DOHH2 (cell line): Measurements from ENCODE around the gene ARAP1.

ENCODE experiments used
- H3F3A ChIP-seq: fragments of 200-600 bp; sonication (generic), shearing (Covaris generic); 2 replicates; pipeline ENCODE4 v1.6.0; 2016; ENCODE audit warnings: antibody characterized with exemption, mild to moderate bottlenecking; ENCODE audit not compliant: control insufficient read depth, insufficient read depth
- H3K27ac ChIP-seq: fragments of 200-600 bp; sonication (generic); 2 replicates; pipeline ENCODE4 v1.5.1; 2014; ENCODE audit warnings: low read depth, mild to moderate bottlenecking, low read length, moderate library complexity
- H3K27me3 ChIP-seq: fragments of 200-600 bp; sonication (generic); 2 replicates; pipeline ENCODE4 v1.6.1; 2014; ENCODE audit warnings: mild to moderate bottlenecking, low read length, mixed read lengths; ENCODE audit not compliant: control insufficient read depth
- H3K36me3 ChIP-seq: fragments of 200-600 bp; sonication (generic); 2 replicates; pipeline ENCODE4 v1.6.1; 2014; ENCODE audit warnings: mild to moderate bottlenecking, low read length, moderate library complexity, mixed read lengths; ENCODE audit not compliant: control insufficient read depth
- H3K4me1 ChIP-seq: fragments of 200-600 bp; sonication (generic); 2 replicates; pipeline ENCODE4 v1.6.1; 2014; ENCODE audit warnings: mild to moderate bottlenecking, low read length, mixed read lengths; ENCODE audit not compliant: control insufficient read depth
- H3K4me2 ChIP-seq: fragments of 200-600 bp; sonication (generic); 2 replicates; pipeline ENCODE4 v1.6.0; 2014; ENCODE audit warnings: mild to moderate bottlenecking, low read length, moderate library complexity
- H3K4me3 ChIP-seq: fragments of 200-600 bp; sonication (generic); 2 replicates; pipeline ENCODE4 v1.5.1; 2014; ENCODE audit warnings: mild to moderate bottlenecking, low read length, mixed read lengths
- H3K79me2 ChIP-seq: fragments of 200-600 bp; sonication (generic); 2 replicates; pipeline ENCODE4 v1.6.1; 2014; ENCODE audit warnings: mild to moderate bottlenecking, low read length, mixed read lengths; ENCODE audit not compliant: control insufficient read depth
- H3K9me2 ChIP-seq: fragments of 200-600 bp; sonication (generic); replicated peaks from 2 replicates; pipeline ENCODE4 v1.6.1; 2014; ENCODE audit warnings: mild to moderate bottlenecking, low read length, mixed read lengths; ENCODE audit not compliant: control insufficient read depth
- H3K9me3 ChIP-seq: fragments of 200-600 bp; sonication (generic); 2 replicates; pipeline ENCODE4 v1.6.1; 2014; ENCODE audit warnings: antibody characterized with exemption, low read length, mixed read lengths; ENCODE audit not compliant: control insufficient read depth, insufficient read depth
- H4K20me1 ChIP-seq: fragments of 200-600 bp; sonication (generic); 2 replicates; pipeline ENCODE4 v1.6.0; 2014; ENCODE audit warnings: low read depth, mild to moderate bottlenecking, antibody characterized with exemption, low read length, moderate library complexity; ENCODE audit not compliant: control insufficient read depth, insufficient read depth
- CTCF ChIP-seq: fragments of 200-600 bp; sonication (generic); IDR thresholded peaks from one replicate; pipeline ENCODE4 v1.5.1; 2014; ENCODE audit warnings: antibody characterized with exemption, mild to moderate bottlenecking, low read depth, low read length; ENCODE audit not compliant: poor library complexity, severe bottlenecking
- EZH2phosphoT487 ChIP-seq: fragments of 200-600 bp; sonication (generic); IDR thresholded peaks from 2 replicates; pipeline ENCODE4 v1.6.1; 2017; ENCODE audit warnings: borderline replicate concordance, mild to moderate bottlenecking, antibody characterized with exemption, low read length, moderate library complexity, mixed read lengths

Gene ARAP1

GRCh38 chr11:72745925-72746550, 6.2 kb downstream of the ARAP1 start:
- Histone ChIP-seq H3K4me3 (no peak overlapping the region), H3K4me1 (peaks cover 54% of the 10 kb centered on the region), H3K27ac (no peak overlapping the region), H3K9me2 (no peaks in the 10 kb centered on the region), H3K4me2 (no peak overlapping the region), H4K20me1 (peaks cover 4% of the 10 kb centered on the region), H3K79me2 (peaks cover 31% of the 10 kb centered on the region), H3F3A (peaks cover 18% of the 10 kb centered on the region), H3K9me3 (no peaks in the 10 kb centered on the region), H3K27me3 (no peaks in the 10 kb centered on the region), H3K36me3 (no peaks in the 10 kb centered on the region)
- TF ChIP-seq CTCF (no peak), EZH2phosphoT487 (no peak)

DNA sequence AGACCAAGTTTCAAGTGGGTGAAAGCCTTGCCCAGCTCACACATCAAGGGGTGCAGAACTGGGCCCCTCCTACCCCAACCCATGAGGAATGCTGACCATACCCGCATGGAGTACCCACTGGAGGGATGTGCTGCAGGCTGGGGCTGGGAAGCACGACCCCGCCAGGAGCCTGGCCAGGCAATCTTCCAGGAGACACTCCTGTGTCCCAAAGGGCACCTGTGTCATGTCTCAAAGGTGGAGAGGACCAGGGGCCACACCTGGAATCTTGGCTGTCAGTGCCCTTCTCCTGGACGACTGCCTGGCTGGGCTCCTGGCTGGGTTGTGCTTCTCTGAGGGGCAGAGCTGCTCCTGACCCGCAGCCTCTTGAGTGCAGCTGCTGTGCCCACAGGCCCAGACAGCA, 6.7 kb downstream of the ARAP1 start:
- H3K4me1 ChIP-seq: peaks cover 54% of the 10 kb centered on the region
- peaks cover 4% of the 10 kb centered on the region for H4K20me1 ChIP-seq
- H3K9me2 ChIP-seq: no peaks in the 10 kb centered on the region
- TF ChIP-seq EZH2phosphoT487 (no peak), CTCF (no peak)
- H3K27me3 ChIP-seq: no peaks in the 10 kb centered on the region
- no peak overlapping the region for H3K27ac ChIP-seq
- no peak overlapping the region for H3K4me3 ChIP-seq
- no peaks in the 10 kb centered on the region for H3K9me3 ChIP-seq
- H3K36me3 ChIP-seq: no peaks in the 10 kb centered on the region
- no peak overlapping the region for H3K4me2 ChIP-seq
- H3K79me2 ChIP-seq: peaks cover 31% of the 10 kb centered on the region
- H3F3A ChIP-seq: peaks cover 21% of the 10 kb centered on the region

DNA sequence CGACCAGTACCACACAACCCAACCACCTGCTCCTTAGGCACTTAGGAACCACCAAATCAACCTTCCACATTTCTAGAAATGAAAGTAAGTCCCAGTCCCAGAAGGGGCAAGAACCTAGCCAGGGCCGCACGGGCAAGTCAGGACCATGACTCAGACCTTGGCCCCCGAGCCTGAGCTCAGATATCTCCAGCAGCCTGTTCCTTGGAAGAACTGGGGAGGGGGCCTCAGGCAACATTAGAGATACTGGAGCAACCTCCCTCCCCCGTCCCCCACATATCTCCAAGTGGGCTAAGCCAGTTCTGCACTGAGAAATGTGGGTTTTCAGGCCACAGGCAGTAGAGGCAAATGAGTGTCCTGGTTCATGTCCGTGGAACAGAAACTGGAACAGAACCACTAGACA, 7.7 kb downstream of the ARAP1 start:
- Histone ChIP-seq H4K20me1 (peaks cover 4% of the 10 kb centered on the region), H3K4me2 (peak overlapping the region; percentile 60), H3K79me2 (peaks cover 32% of the 10 kb centered on the region), H3K27ac (peak overlapping the region; percentile 49), H3K9me2 (no peaks in the 10 kb centered on the region), H3K9me3 (no peaks in the 10 kb centered on the region), H3F3A (peaks cover 27% of the 10 kb centered on the region), H3K4me1 (peaks cover 63% of the 10 kb centered on the region), H3K27me3 (no peaks in the 10 kb centered on the region), H3K4me3 (peak overlapping the region; percentile 37), H3K36me3 (no peaks in the 10 kb centered on the region)
- TF ChIP-seq CTCF (no peak), EZH2phosphoT487 (no peak)
